Chondrocyte (in vitro differentiated cells): ENCODE results near the gene RHBDF1. TPM values are rescaled to one million over a fixed set of nuclear protein-coding genes. Genes with fewer than 3 reads are reported as not detected.

Experiments used
- DNase-seq: peaks from one replicate; pipeline ENCODE4 v3.0.0; 2021; ENCODE audit warnings: mixed read lengths, low spot score
- H3K27ac Mint-ChIP-seq: one replicate; pipeline ENCODE4 v1.8.0; 2021; ENCODE audit warnings: mild to moderate bottlenecking, moderate library complexity, mixed read lengths; ENCODE audit not compliant: unreplicated experiment
- H3K27me3 Mint-ChIP-seq: 2 replicates; pipeline ENCODE4 v1.8.0; 2021; ENCODE audit warnings: low read depth, mixed read lengths
- H3K36me3 Mint-ChIP-seq: 2 replicates; pipeline ENCODE4 v1.8.0; 2021; ENCODE audit warnings: low read depth, mixed read lengths
- H3K4me1 Mint-ChIP-seq: 2 replicates; pipeline ENCODE4 v1.8.0; 2021; ENCODE audit warnings: low read depth, mild to moderate bottlenecking, mixed read lengths
- H3K4me3 Mint-ChIP-seq: one replicate; pipeline ENCODE4 v1.8.0; 2021; ENCODE audit warnings: mild to moderate bottlenecking, moderate library complexity, mixed read lengths; ENCODE audit not compliant: unreplicated experiment
- H3K9me3 Mint-ChIP-seq: 2 replicates; pipeline ENCODE4 v1.8.0; 2021; ENCODE audit warnings: low read depth, mixed read lengths
- CTCF ChIP-seq: fragments of 200-600 bp; sonication (generic); IDR thresholded peaks from 2 replicates; pipeline ENCODE4 v1.5.0; 2021; ENCODE audit warnings: antibody characterized with exemption, mild to moderate bottlenecking, moderate library complexity
- total RNA-seq: library from RNA; stranded (reverse); gene quantifications from 3 replicates; pipeline ENCODE4 v1.2.1, GENCODE V29; 2021

RHBDF1 gene
- total RNA-seq, 1 donor from 2014 or later = 55.5 TPM

GRCh38 chr16:79151-80054 is 7.0 kb upstream of the RHBDF1 start:
- Mint-ChIP-seq H3K36me3 (peaks cover 5% of the 10 kb centered on the region), H3K27me3 (no peaks in the 10 kb centered on the region), H3K4me3 (peak overlapping the region; percentile 87), H3K9me3 (no peaks in the 10 kb centered on the region), H3K4me1 (peaks cover 63% of the 10 kb centered on the region), H3K27ac (peak overlapping the region; percentile 91)
- TF ChIP-seq CTCF = no peak
- no peak for DNase-seq

GRCh38 chr16:78444-79150 is 6.2 kb upstream of the RHBDF1 start:
- TF ChIP-seq CTCF = no peak
- Mint-ChIP-seq H3K4me1 (peaks cover 63% of the 10 kb centered on the region), H3K27me3 (no peaks in the 10 kb centered on the region)

GRCh38 chr16:77807-78443 is 5.5 kb upstream of the RHBDF1 start, which contains the start of gene MPG:
Gene MPG (plus strand): TSS chr16:78225. CDS start chr16:78310, 85 bp downstream.
- DNase-seq = no peak
- H3K27ac Mint-ChIP-seq = peak within 1 kb of the TSS; percentile 91

More at GRCh38 chr16:78444-79150, 6.2 kb upstream of the RHBDF1 start:
- no peak for DNase-seq
- Mint-ChIP-seq H3K36me3 (peaks cover 1% of the 10 kb centered on the region), H3K9me3 (no peaks in the 10 kb centered on the region), H3K4me3 (peak overlapping the region; percentile 87), H3K27ac (peak overlapping the region; percentile 91)

DNA sequence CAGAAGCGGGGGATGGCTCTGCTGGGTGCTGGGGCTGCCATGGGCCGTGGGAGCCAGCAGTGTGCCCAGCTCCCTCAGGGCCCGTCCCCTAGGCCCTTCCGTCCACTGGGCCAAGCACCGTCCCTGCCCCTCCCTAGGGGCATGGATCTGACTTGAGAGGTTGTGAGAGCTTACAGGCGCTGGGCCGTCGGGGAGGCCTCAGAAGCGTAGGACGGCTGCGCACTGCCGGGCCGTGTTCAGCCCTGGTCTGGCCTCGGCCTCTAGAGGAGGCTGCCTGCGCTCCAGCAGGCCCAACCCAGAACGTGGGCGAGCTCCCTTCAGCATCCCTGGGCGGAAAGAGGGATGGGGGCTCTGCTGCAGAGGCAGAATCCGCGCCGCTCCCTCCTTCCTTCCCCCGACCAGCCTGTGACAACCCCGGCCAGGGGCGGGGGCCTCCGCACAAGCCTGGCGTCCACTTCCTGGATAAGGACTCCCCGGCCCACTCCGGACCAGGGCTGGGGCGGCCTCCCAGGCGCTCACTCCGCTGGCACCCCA is 4.9 kb upstream of the RHBDF1 start:
- no peak for DNase-seq

More at GRCh38 chr16:77807-78443, 5.5 kb upstream of the RHBDF1 start, which contains the start of gene MPG:
- H3K9me3 Mint-ChIP-seq = no peaks in the 10 kb centered on the region
- H3K4me1 Mint-ChIP-seq = peaks cover 65% of the 10 kb centered on the region
- no peaks in the 10 kb centered on the region for H3K27me3 Mint-ChIP-seq
- TF ChIP-seq CTCF = peak; percentile 13
- H3K4me3 Mint-ChIP-seq = peak within 1 kb of the TSS; percentile 87
- peaks cover 1% of the 10 kb centered on the region for H3K36me3 Mint-ChIP-seq

More for the DNA sequence above, 4.9 kb upstream of the RHBDF1 start:
- no peaks in the 10 kb centered on the region for H3K27me3 Mint-ChIP-seq
- no peaks in the 10 kb centered on the region for H3K9me3 Mint-ChIP-seq
- peak overlapping the region; percentile 91 for H3K27ac Mint-ChIP-seq
- no peak for TF ChIP-seq CTCF
- H3K36me3 Mint-ChIP-seq = peaks cover 1% of the 10 kb centered on the region
- peaks cover 63% of the 10 kb centered on the region for H3K4me1 Mint-ChIP-seq
- H3K4me3 Mint-ChIP-seq = peak overlapping the region; percentile 69
